Keratinocyte (primary cell): ENCODE data around the gene GPR62.

ENCODE experiments used
- CTCF ChIP-seq, 3 experiments: IDR thresholded peaks in 1 of 3; conservative IDR thresholded peaks in 1 of 3; optimal IDR thresholded peaks in 1 of 3; 2 replicates in 2 of 3; 3 replicates in 1 of 3; pipeline versions ENCODE3 to v1.5.1; 2011; ENCODE audit warnings: low read length in 3 of 3, mild to moderate bottlenecking in 3 of 3, moderate library complexity in 2 of 3, control low read depth in 1 of 3, inconsistent platforms in 1 of 3; ENCODE audit not compliant: insufficient read depth in 2 of 3; ENCODE audit errors: extremely low read depth in 1 of 3
- EZH2 ChIP-seq: IDR thresholded peaks from one replicate; pipeline ENCODE4 v1.6.1; 2012; ENCODE audit warnings: inconsistent platforms, mild to moderate bottlenecking, low read length, moderate library complexity

DNA sequence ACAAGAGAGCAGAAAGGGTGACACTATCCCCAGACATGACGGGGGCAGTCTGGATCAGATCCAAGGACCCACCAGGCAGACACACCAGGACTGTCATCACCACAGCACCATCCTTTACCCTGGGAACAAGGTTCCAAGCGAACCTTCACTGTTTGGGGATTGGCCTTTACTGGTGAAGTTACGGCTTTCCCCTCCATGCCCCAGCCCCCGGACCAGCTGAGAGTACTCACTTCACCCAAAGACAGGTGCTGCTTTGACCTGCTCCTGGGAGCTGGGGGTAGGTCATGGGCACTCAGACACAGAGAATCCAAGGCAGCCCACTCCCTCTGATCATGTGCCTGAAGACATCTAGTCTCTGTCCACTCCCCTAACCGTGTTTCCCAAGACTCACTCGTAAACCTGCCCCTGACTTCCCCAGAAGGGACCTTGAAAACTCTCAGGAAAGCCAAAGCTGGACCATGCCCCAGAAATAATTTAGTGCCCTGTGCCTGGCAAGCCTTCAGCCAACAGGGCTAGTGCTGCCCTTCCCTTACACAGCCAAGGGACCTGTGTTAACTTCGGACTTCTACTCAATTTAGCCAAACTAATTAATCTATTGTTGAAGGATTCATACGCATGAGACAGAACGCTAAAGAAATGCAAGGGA is 16.3 kb upstream of the GPR62 start:
- TF ChIP-seq CTCF (optimal IDR thresholded peaks at IDR 0.05 in 1 of 3, IDR thresholded peaks at IDR 0.05 in 1 of 3, conservative IDR thresholded peaks at IDR 0.05 in 1 of 3; ENCODE audit: extremely low read depth in 1 of 3, insufficient read depth in 2 of 3, low read length in 3 of 3) (no peak), EZH2 (no peak)
